Vagina (tissue), 2 donors: ENCODE measurements around the gene SSR1. TPM values are rescaled to one million over a fixed set of nuclear protein-coding genes. Genes with fewer than 3 reads are reported as not detected.

Experiments used
- DNase-seq, 2 donors: peaks; one replicate each; pipeline ENCODE4 v3.0.0-alpha.2; 2017; ENCODE audit errors: extremely low spot score in 2 of 2
- H3K27ac ChIP-seq: fragments of 200-600 bp; sonication (generic); one replicate; pipeline ENCODE4 v1.5.1; 2019
- H3K27me3 ChIP-seq: fragments of 200-600 bp; sonication (generic); one replicate; pipeline ENCODE4 v1.5.1; 2019
- H3K36me3 ChIP-seq, 2 donors: fragments of 200-600 bp; sonication (generic); one replicate each; pipeline ENCODE4 v1.5.1; 2017 to 2019
- H3K4me1 ChIP-seq: fragments of 200-600 bp; sonication (generic); one replicate; pipeline ENCODE4 v1.5.1; 2019
- H3K4me3 ChIP-seq, 2 donors: fragments of 200-600 bp; sonication (generic); 1 replicate in 1 of 2; 2 replicates in 1 of 2; pipeline ENCODE4 v1.5.1; 2016 to 2019
- H3K9me3 ChIP-seq: fragments of 200-600 bp; sonication (generic); one replicate; pipeline ENCODE4 v1.5.1; 2019
- CTCF ChIP-seq, 3 experiments: fragments of 450-650 bp in 2 of 3; fragments of 200-600 bp in 1 of 3; sonication (generic) in 1 of 3; IDR thresholded peaks; one replicate each; pipeline ENCODE4 v1.5.1; 2017 to 2019; ENCODE audit warnings: antibody characterized with exemption in 3 of 3, mild to moderate bottlenecking in 2 of 3, moderate library complexity in 2 of 3
- POLR2A ChIP-seq, 2 donors: fragments of 450-650 bp; IDR thresholded peaks; one replicate each; pipeline ENCODE4 v1.6.1; 2017; ENCODE audit warnings: antibody characterized with exemption in 2 of 2, mild to moderate bottlenecking in 2 of 2, moderate library complexity in 2 of 2
- POLR2AphosphoS5 ChIP-seq, 2 donors: sonication (generic); formaldehyde crosslinking; IDR thresholded peaks; one replicate each; pipeline ENCODE4 v1.9.0; 2017; ENCODE audit warnings: antibody characterized with exemption in 2 of 2, mild to moderate bottlenecking in 2 of 2, low read depth in 1 of 2; ENCODE audit not compliant: insufficient read depth in 1 of 2
- intact Hi-C: fragments of 100-400 bp; cut with DNase I; formaldehyde crosslinking; loops from one replicate; pipeline ENCODE4 v1.15.1; 2023
- total RNA-seq: library from RNA; depleted of rRNA; stranded (reverse); fragments of >200 nt; gene quantifications from one replicate; pipeline ENCODE4 v1.2.3, GENCODE V29; 2016

Gene SSR1
- total RNA-seq, 1 donor from 2014 or later = 48.1 TPM

- H3K27ac ChIP-seq = no peak overlapping the region
- H3K4me1 ChIP-seq = peaks cover 7% of the 10 kb centered on the region
- intact Hi-C loops = no loop called here
- TF ChIP-seq POLR2AphosphoS5 (IDR thresholded peaks at IDR 0.05; ENCODE audit: insufficient read depth in 1 of 2, low read depth in 1 of 2) (no peak), POLR2A (IDR thresholded peaks at IDR 0.05) (no peak), CTCF (IDR thresholded peaks at IDR 0.05) (no peak)
- no peaks in the 10 kb centered on the region for H3K9me3 ChIP-seq
- no peaks in the 10 kb centered on the region for H3K27me3 ChIP-seq
- DNase-seq = no peak
- H3K36me3 ChIP-seq = peaks cover 0 to 84% of the 10 kb centered on the region in 2 donors
- no peak overlapping the region for H3K4me3 ChIP-seq
Observed at GRCh38 chr6:7300926-7301325, 12.1 kb downstream of the SSR1 start.

GRCh38 chr6:7298113-7298512, 14.9 kb downstream of the SSR1 start:
- no peaks in the 10 kb centered on the region for H3K9me3 ChIP-seq
- no peaks in the 10 kb centered on the region for H3K27me3 ChIP-seq
- peaks cover 0 to 82% of the 10 kb centered on the region in 2 donors for H3K36me3 ChIP-seq
- H3K27ac ChIP-seq = no peak overlapping the region
- no peaks in the 10 kb centered on the region for H3K4me1 ChIP-seq
- no peak for DNase-seq
- intact Hi-C loops = no loop called here
- H3K4me3 ChIP-seq = no peak overlapping the region
- TF ChIP-seq POLR2A (IDR thresholded peaks at IDR 0.05) (no peak), POLR2AphosphoS5 (IDR thresholded peaks at IDR 0.05; ENCODE audit: insufficient read depth in 1 of 2, low read depth in 1 of 2) (no peak), CTCF (IDR thresholded peaks at IDR 0.05) (no peak)

- no peaks in the 10 kb centered on the region for H3K27me3 ChIP-seq
- TF ChIP-seq CTCF (IDR thresholded peaks at IDR 0.05) = no peak
- no peak for TF ChIP-seq POLR2A (IDR thresholded peaks at IDR 0.05)
- no peak for TF ChIP-seq POLR2AphosphoS5 (IDR thresholded peaks at IDR 0.05; ENCODE audit: insufficient read depth in 1 of 2, low read depth in 1 of 2)
- no peaks in the 10 kb centered on the region for H3K9me3 ChIP-seq
- no peak overlapping the region for H3K27ac ChIP-seq
- no peak overlapping the region for H3K4me3 ChIP-seq
- intact Hi-C loops = no loop called here
- peaks cover 0 to 82% of the 10 kb centered on the region in 2 donors for H3K36me3 ChIP-seq
- H3K4me1 ChIP-seq = no peaks in the 10 kb centered on the region
- DNase-seq = no peak
Observed at GRCh38 chr6:7296602-7297001, 16.4 kb downstream of the SSR1 start.

- H3K4me1 ChIP-seq = no peaks in the 10 kb centered on the region
- no peak overlapping the region for H3K27ac ChIP-seq
- TF ChIP-seq CTCF (IDR thresholded peaks at IDR 0.05) (no peak), POLR2A (IDR thresholded peaks at IDR 0.05) (no peak), POLR2AphosphoS5 (IDR thresholded peaks at IDR 0.05; ENCODE audit: insufficient read depth in 1 of 2, low read depth in 1 of 2) (no peak)
- intact Hi-C loops = no loop called here
- H3K9me3 ChIP-seq = no peaks in the 10 kb centered on the region
- no peaks in the 10 kb centered on the region for H3K27me3 ChIP-seq
- DNase-seq = no peak
- no peak overlapping the region for H3K4me3 ChIP-seq
- peaks cover 0 to 77% of the 10 kb centered on the region in 2 donors for H3K36me3 ChIP-seq
Observed at GRCh38 chr6:7295916-7296315, 17.1 kb downstream of the SSR1 start.

GRCh38 chr6:7292596-7293255, 20.3 kb downstream of the SSR1 start:
- TF ChIP-seq POLR2A (IDR thresholded peaks at IDR 0.05) = no peak
- TF ChIP-seq CTCF (IDR thresholded peaks at IDR 0.05) = no peak
- no peak for TF ChIP-seq POLR2AphosphoS5 (IDR thresholded peaks at IDR 0.05; ENCODE audit: insufficient read depth in 1 of 2, low read depth in 1 of 2)
- Histone ChIP-seq H3K4me1 (no peaks in the 10 kb centered on the region), H3K27me3 (no peaks in the 10 kb centered on the region), H3K36me3 (peaks cover 0 to 83% of the 10 kb centered on the region in 2 donors), H3K4me3 (no peak overlapping the region), H3K27ac (no peak overlapping the region), H3K9me3 (no peaks in the 10 kb centered on the region)
- no peak for DNase-seq
- intact Hi-C loops = no loop called here
